ENCODE data around the gene DNAH6.

DNA sequence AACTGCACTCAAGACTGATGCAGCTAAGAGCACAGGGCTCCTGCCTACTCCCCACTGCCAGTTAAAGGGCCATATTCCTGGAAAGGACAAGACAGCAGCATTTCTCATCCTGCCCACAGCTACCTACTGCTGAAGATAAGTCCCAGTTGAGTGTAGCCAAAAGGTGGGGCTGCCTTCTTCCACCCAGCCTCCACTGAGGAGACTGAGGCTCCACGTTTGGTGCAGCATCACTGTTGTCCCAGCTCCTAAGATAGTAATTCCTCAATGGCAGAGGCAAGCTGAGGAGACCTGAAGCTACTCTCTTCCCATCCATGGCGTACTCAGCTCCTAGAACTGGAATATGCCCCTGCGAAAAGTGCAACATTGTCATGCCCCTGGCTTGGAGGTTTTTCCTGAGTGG, 214.9 kb downstream of the DNAH6 start:
- TF ChIP-seq, protein P1, sequence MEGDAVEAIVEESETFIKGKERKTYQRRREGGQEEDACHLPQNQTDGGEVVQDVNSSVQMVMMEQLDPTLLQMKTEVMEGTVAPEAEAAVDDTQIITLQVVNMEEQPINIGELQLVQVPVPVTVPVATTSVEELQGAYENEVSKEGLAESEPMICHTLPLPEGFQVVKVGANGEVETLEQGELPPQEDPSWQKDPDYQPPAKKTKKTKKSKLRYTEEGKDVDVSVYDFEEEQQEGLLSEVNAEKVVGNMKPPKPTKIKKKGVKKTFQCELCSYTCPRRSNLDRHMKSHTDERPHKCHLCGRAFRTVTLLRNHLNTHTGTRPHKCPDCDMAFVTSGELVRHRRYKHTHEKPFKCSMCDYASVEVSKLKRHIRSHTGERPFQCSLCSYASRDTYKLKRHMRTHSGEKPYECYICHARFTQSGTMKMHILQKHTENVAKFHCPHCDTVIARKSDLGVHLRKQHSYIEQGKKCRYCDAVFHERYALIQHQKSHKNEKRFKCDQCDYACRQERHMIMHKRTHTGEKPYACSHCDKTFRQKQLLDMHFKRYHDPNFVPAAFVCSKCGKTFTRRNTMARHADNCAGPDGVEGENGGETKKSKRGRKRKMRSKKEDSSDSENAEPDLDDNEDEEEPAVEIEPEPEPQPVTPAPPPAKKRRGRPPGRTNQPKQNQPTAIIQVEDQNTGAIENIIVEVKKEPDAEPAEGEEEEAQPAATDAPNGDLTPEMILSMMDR (IDR thresholded peaks at IDR 0.05): no peak
- TF ChIP-seq ZFX (IDR thresholded peaks at IDR 0.05; ENCODE audit: borderline replicate concordance): no peak

Data from 22Rv1 (cell line).